Activated CD8-positive, alpha-beta memory T cell treated with anti-CD3 and anti-CD28 coated beads, Interleukin-2, amount 50 U/mL, for 1 hour (primary cell): ENCODE measurements around the gene SGCD.

ENCODE experiments used
- DNase-seq: peaks from one replicate; pipeline ENCODE4 v3.0.0-alpha.2; 2020; ENCODE audit errors: extremely low read depth

Gene SGCD

GRCh38 chr5:156513123-156513815, 186.3 kb downstream of the SGCD start:
- no peak for DNase-seq

- no peak for DNase-seq
These were observed 188.2 kb downstream of the SGCD start for GRCh38 chr5:156515121-156515520.

- DNase-seq, result no peak
These were observed 188.9 kb downstream of the SGCD start for GRCh38 chr5:156515803-156516360.

DNA sequence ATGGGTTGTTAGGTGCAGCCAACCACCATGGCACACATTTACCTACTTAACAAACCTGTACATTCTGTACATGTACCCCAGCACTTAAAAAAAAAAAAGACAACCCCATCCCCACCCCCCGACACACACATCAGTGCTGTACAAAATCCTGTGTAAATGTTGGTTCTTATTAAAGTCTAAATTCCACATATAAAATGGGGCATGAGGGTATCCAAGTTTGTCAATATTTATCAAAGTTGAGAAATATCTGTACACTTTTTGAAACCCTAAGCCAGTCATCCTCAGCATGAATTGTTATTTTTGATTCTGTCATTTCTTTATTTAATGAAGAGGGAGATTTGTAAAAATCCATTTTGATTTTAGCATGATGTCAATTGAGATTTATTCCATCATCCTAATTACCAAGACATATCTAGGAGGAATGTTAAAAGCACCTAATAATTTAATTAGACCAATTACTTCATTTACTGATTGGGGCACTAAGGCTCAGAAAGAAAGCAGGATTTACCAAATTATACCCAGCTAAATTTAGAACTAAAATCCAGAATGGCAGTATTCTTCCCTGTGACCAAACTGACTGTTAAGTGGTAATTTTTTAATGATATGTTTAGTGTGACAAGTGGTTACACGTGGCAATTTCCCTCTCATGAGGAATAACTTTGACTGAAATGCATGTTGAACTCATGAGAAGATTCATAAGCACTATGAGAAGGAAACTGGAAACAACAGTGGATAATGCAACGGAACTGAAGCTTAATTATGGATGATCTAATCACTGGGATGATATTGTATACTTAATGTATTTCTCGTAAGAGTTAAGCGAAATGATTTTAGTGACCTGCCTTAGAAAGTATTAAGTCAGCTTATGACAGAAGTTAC, 195.9 kb downstream of the SGCD start:
- no peak for DNase-seq

DNA sequence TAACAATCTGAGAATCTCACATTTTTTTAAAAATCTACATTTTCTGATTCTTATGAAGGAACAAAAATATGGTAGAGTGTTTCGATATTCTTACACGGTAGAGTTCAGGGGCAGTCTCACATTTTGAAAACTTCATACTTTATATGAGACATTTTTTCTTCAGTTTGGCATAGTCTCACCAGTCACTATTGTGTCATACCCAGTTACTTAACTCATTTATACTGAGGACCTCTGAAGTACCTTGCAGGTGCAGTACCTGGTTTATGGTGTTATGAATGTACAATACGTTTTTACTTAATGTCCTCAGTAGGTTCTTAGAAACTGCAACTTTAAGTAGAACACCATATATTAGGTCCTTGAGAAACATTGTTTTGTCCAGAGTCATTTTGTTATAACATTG, 196.6 kb downstream of the SGCD start:
- no peak for DNase-seq

DNA sequence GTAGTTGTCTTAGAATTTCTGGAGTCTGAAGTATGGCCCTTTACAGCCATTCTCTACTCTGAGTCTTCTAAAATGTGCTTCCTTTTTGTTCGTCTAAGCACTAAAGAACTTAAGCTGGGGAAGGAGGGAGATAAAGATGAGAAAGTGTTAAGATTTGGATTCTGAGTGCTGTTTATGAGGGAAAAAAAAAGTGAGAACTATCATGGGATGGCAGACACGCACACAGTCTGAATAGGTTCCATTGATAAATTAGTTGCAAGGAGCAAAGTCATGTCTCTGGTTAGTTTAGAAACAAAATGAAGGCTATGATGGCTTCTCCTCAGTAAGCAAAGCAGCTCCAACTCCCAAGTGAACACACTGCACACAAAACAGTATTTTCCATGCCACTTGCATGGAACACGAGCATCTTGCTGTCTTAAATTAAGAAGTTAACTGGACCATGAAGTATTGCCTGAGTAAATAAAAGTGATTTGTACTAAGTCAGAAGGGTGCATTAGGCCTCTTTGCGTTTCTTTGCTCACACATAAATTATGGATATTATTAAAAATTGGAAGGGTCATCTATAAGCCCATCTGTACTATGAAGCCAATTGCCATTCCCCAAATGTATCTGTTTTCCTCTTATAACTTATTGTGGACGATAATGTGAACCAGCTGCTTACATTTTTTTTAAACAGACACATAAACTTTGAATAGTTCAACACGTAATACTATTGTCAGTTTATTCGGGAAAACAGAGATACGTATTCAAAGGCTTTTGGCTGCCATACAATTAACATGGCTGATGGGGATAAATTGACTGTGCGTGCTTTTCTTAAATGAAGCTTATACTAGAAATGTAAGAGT, 199.3 kb downstream of the SGCD start:
- DNase-seq, result no peak

- no peak for DNase-seq
These were observed 200.6 kb downstream of the SGCD start for GRCh38 chr5:156527611-156528010.

DNA sequence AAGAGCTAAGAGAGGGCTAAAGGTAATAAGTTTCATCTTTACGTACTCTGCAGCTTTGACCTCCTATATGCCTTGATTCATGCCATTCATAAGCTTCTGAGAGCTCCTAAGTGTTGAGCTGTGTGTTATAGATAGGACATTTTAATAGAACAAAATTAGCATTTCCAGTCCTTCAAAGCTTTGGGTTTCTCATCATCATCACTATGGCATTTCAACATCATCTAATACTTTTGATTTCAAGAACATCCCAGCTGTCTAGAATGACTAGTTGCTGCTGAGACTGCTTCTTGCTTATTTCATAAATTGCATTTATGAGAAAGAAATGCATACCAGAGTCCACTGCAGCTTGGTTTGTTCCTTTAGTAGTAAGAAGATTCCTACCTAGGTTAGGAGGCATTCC, 201.7 kb downstream of the SGCD start:
- DNase-seq, result no peak

GRCh38 chr5:156529892-156530291, 202.9 kb downstream of the SGCD start:
- DNase-seq, result no peak

- no peak for DNase-seq
These were observed 204.2 kb downstream of the SGCD start for GRCh38 chr5:156531199-156531598.

DNA sequence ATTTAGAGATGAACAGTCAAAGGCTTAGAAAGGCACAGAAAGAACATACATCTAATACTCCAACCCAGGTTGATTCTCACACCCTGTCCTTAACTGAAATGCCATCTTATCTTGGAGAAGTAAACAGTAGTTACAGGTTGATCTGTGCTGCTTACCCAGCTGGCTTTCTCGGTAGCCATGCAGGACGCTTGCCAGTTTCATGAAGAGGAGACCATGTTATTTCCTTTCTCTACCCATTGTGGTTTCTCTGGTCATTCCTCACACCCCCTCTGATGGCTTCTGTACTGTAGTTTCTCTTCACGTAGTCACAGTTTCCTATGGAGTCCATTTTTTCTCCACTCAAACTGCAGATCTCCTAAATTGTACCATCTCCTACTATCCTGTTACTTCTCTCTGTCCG, 206.0 kb downstream of the SGCD start:
- no peak for DNase-seq

DNA sequence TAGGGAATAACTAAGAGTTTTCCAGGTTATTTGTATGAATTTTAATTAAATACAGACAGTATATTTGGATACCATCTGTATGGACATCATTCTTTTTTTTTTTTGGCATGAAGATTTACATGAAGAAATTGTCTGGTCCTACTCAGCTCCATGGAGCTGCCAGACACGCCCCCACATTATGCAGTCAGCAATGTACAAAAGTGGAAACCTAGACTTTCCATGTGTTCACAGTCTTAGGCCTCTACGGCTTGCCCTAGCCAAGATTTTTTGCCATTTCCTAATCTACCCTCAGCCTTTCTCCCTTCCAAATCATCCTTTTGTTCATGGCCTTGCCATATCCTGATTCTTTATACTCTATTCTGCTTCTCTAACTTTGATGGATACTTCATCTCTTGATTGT, 207.1 kb downstream of the SGCD start:
- no peak for DNase-seq

- DNase-seq, result no peak
These were observed 208.0 kb downstream of the SGCD start for GRCh38 chr5:156534906-156535485.

GRCh38 chr5:156540491-156540890, 213.5 kb downstream of the SGCD start:
- DNase-seq, result no peak

DNA sequence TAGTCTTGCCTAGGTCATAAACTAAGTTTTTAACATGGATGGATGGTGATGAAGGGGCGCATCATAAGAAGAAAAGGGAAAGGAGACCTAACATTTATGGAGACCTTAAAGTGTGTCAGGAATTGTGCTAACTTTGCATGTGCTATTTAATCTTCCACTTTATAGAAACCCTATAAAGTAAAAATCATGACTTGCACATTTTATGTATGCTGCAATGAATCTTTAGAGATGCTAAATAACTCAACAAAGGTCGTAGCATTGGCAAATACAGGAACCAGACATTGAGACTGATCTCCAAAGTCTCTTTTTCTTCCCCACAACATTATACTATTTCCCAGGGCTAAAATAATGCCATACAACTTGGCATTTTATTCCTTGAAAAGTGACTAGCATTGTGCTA, 214.6 kb downstream of the SGCD start:
- no peak for DNase-seq

DNA sequence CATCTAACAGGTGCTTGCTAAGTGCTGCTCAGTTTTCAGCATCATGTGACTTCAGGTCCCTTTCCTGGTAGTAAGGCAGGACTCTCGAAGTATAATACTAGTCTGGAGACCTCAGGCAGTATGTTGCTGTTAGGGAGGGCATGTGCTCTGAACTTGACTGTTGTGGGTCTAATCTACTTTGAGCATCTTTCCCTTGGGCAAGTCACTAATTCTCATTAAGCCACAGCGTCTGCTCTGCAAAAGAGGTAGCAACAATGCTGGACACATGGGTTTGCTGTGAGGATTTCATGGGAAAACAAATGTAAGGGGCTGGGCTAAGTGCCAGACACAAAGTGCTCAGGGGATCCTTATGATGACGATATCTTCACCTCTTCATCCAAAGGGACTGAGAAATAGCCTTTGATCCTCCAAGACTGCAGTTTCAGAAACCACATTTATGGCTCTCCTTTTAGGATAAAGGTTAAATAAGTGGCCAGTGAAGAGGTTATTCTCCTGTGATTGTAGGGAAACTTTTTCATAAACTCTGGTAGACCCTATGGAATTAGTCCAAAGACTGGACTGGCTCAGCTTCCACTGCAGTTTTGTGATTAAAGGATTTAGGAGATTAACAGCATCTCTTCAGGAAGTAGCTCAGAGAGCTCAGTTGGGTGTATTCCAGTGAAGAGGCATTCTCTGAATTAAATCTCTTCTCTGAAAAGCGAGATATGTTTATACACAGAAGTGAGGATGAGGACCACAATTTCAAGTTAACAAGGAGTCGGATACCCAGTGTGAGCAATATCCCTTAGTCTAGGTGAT, 216.6 kb downstream of the SGCD start:
- DNase-seq, result no peak

- DNase-seq, result no peak
These were observed 225.9 kb downstream of the SGCD start for GRCh38 chr5:156552855-156553358.

GRCh38 chr5:156556666-156557406, 229.9 kb downstream of the SGCD start:
- DNase-seq, result no peak

GRCh38 chr5:156560002-156560401, 233.0 kb downstream of the SGCD start:
- DNase-seq, result no peak

DNA sequence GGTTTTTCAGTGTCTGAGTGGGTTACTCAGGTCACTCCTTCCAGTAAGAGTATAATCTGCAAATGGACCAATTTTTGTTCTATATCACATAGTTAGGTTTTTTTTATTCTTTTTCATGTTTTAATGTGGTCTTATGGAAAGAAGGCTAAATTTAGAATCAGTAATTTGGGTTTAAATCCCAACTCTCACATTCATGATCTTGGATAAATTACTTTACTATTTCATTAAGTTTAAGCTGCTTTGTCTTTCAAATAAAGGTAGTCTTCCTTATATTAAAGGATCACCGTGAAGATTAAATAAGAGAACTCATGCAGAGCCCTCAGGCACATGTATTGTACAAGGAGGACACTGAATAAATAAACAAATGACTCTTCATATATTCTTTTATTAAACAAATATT, 234.7 kb downstream of the SGCD start:
- no peak for DNase-seq
